Neutrophil (primary cell): ENCODE measurements around the gene PDZK1.

Experiments
- H3K27ac ChIP-seq: fragments of 200-600 bp; sonication (generic); 2 replicates; pipeline ENCODE4 v1.5.1; 2016; ENCODE audit warnings: mild to moderate bottlenecking, moderate library complexity
- H3K27me3 ChIP-seq: fragments of 200-600 bp; sonication (generic); 2 replicates; pipeline ENCODE4 v1.6.0; 2016; ENCODE audit warnings: mild to moderate bottlenecking
- H3K36me3 ChIP-seq: fragments of 200-600 bp; sonication (generic); 2 replicates; pipeline ENCODE4 v1.5.1; 2017
- H3K4me1 ChIP-seq, 2 experiments: fragments of 200-600 bp in 1 of 2; sonication (generic) in 1 of 2; 1 replicate in 1 of 2; 2 replicates in 1 of 2; pipeline versions ENCODE4 v1.5.1 to v1.6.1; 2013 to 2016; ENCODE audit warnings: low read depth in 1 of 2, low read length in 1 of 2, mild to moderate bottlenecking in 1 of 2, moderate library complexity in 1 of 2; ENCODE audit not compliant: control insufficient read depth in 1 of 2, insufficient read depth in 1 of 2
- H3K4me3 ChIP-seq, 2 experiments: fragments of 200-600 bp in 1 of 2; sonication (generic) in 1 of 2; 1 replicate in 1 of 2; 2 replicates in 1 of 2; pipeline ENCODE4 v1.5.1; 2013 to 2016; ENCODE audit warnings: low read depth in 1 of 2, low read length in 1 of 2, mild to moderate bottlenecking in 1 of 2, moderate library complexity in 1 of 2
- H3K9me3 ChIP-seq: fragments of 200-600 bp; sonication (generic); 2 replicates; pipeline ENCODE4 v1.5.1; 2016
- TF ChIP-seq, protein P1 (sequence below): fragments of 200-600 bp; sonication (generic); IDR thresholded peaks from 2 replicates; pipeline ENCODE4 v1.5.1; 2016; ENCODE audit warnings: antibody characterized with exemption

Gene PDZK1

DNA sequence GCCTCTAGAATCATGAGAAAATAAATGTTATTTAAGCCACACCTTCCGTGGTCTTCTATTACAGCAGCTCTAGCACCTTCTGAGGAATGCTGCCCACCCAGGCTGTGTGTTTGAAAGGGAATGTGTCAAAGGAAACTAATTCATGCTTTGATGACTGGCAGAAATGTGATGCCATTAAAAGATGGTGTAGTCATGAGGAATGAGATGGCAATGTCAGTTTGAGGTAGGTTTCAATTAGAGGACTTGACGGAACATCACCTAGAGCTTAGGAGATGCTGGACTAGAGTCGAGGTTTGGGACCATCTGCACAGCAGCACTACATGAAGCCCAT, 10.6 kb downstream of the PDZK1 start:
- H3K4me3 ChIP-seq = no peak overlapping the region
- no peaks in the 10 kb centered on the region for H3K27me3 ChIP-seq
- H3K36me3 ChIP-seq = no peaks in the 10 kb centered on the region
- TF ChIP-seq, protein P1, sequence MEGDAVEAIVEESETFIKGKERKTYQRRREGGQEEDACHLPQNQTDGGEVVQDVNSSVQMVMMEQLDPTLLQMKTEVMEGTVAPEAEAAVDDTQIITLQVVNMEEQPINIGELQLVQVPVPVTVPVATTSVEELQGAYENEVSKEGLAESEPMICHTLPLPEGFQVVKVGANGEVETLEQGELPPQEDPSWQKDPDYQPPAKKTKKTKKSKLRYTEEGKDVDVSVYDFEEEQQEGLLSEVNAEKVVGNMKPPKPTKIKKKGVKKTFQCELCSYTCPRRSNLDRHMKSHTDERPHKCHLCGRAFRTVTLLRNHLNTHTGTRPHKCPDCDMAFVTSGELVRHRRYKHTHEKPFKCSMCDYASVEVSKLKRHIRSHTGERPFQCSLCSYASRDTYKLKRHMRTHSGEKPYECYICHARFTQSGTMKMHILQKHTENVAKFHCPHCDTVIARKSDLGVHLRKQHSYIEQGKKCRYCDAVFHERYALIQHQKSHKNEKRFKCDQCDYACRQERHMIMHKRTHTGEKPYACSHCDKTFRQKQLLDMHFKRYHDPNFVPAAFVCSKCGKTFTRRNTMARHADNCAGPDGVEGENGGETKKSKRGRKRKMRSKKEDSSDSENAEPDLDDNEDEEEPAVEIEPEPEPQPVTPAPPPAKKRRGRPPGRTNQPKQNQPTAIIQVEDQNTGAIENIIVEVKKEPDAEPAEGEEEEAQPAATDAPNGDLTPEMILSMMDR = no peak
- H3K4me1 ChIP-seq = no peaks in the 10 kb centered on the region
- no peak overlapping the region for H3K27ac ChIP-seq
- no peaks in the 10 kb centered on the region for H3K9me3 ChIP-seq

DNA sequence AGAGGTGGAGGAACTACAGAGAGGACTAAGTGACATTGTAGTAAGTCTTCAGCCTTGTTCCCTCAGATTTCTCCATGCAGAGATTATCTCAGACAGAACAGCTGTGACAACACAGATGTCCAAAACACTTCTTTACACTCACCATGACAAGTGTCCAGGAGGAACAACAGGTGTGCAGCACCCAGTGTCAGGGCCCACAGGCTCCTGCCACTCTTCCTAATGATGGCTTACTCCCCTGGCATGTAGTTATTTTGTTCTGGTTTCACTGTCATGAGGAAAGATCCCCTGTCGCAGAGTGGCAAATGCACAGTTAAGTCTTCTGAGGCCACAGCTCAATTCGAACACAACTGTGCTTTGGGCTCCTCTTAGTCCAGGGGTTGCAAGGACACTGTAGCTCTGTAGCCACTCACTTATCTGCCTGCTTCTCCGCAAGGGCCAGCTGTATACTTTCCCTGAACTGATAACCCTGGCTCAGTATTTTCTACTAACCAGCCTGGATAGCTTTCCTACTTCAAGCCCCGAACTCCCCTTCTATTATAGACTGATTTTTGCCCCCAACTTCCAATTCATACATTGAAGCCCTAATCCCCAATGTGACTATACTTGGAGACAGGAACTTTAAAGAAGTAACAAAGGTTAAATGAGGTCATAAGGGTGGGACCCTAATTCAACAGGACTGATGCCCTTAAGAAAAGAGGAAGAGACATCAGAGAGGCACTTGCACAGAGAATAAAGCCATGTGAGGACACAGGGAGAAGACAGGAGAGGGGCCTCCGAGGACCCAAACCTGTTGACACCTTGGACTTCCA, 11.1 kb downstream of the PDZK1 start:
- H3K9me3 ChIP-seq = no peaks in the 10 kb centered on the region
- H3K4me1 ChIP-seq = no peaks in the 10 kb centered on the region
- H3K27me3 ChIP-seq = no peaks in the 10 kb centered on the region
- no peak overlapping the region for H3K27ac ChIP-seq
- TF ChIP-seq, protein P1 = no peak
- no peak overlapping the region for H3K4me3 ChIP-seq
- H3K36me3 ChIP-seq = no peaks in the 10 kb centered on the region

DNA sequence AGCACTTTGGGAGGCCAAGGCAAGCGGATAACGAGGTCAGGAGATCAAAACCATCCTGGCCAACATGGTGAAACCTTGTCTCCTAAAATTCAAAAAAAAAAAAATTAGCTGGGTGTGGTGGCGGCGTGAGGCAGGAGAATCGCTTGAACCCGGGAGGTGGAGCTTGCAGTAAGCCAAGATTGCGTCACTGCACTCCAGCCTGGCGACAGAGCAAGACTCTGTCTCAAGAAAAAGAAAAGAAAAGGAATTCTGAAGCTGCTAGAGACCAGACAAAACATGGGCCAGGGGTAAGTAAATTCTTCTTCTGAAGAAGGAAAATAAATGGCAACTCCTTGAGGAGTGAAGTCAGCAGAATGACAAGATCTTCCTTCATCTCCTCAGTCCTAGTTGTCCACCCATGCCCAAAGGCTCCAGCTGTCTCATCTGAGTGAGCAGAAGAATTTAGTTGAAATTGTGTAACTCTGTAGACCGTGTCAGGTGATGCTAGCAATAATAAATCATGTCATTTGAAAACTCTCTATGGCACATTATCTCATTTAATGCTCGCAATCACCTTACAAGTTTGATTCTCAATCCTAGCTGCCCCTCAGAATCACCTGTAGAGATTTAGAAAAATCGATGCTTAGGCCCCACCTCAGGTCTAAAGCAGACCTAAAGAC, 14.3 kb downstream of the PDZK1 start:
- Histone ChIP-seq H3K36me3 (no peaks in the 10 kb centered on the region), H3K27me3 (no peaks in the 10 kb centered on the region), H3K27ac (no peak overlapping the region), H3K4me1 (no peaks in the 10 kb centered on the region), H3K9me3 (no peaks in the 10 kb centered on the region), H3K4me3 (no peak overlapping the region)
- TF ChIP-seq, protein P1 = no peak

DNA sequence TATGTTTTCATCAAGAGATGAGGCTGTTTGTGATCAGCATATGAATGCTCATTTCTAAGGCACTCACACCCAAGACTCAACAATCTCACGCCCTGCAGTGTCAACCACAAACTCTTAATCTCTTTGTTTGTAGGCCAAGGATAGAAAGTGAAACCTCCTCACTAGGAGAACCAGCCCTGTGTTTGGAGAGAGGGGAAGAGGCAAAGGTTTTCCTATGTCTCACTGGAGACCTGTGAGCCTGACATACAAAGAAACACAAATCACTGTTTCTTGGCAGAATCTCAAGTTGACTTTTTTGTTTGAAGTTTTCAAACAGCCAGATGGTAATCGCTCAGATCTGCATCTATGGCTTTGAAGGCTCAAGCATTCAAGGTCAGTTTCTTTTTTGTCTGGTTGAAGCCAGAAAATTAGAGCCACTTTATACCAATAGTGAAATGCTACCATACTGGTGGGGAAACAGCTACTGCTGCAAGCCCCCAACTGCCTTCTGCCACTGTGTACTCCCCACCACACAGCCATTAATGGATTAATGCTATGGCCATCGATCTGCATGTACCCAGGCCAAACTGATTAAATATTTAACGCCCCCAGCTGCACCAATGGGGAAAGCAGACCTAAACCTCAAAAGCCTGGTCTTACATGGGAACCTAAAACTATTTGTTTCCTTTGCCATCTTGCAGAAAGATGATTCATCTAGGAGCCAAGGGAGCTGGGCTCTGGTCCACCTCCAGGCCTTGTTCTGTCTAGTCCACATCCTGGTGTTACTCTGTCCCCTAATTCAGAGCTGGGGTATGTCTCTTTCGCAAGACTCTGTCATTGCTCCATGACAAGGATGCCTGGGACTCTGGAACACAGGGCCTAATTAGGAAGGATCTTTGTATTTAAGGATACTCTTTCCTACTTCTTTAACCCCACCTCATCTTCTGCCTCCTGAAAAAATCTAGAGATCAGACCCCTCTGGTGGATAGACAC, 16.3 kb downstream of the PDZK1 start:
- Histone ChIP-seq H3K4me1 (no peaks in the 10 kb centered on the region), H3K36me3 (no peaks in the 10 kb centered on the region), H3K9me3 (no peaks in the 10 kb centered on the region), H3K4me3 (no peak overlapping the region), H3K27ac (no peak overlapping the region), H3K27me3 (no peaks in the 10 kb centered on the region)
- TF ChIP-seq, protein P1 = no peak

DNA sequence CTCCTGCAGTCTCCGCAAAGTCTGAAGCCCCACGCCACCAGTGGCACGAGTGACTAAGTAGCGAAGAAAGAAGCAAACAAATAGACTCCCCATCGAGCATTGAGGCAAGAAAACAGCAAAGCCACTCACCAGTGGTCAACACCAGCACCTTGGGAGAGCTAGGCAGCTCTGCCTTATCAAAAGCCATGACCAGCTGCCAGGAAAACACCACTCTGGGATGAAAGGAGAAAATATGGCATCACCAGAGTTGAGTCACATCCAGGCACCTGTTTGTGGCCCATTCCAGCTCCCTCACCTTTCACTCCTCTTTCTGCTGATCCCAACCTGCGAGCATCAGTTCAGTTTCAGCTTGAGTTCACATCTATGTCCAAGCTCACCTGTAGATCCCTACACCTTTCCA, 17.2 kb downstream of the PDZK1 start:
- no peaks in the 10 kb centered on the region for H3K9me3 ChIP-seq
- no peak overlapping the region for H3K4me3 ChIP-seq
- no peaks in the 10 kb centered on the region for H3K27me3 ChIP-seq
- TF ChIP-seq, protein P1 = no peak
- H3K27ac ChIP-seq = no peak overlapping the region
- no peaks in the 10 kb centered on the region for H3K4me1 ChIP-seq
- no peaks in the 10 kb centered on the region for H3K36me3 ChIP-seq
